ENCODE data around the gene DNAH10.

DNAH10 gene

DNA sequence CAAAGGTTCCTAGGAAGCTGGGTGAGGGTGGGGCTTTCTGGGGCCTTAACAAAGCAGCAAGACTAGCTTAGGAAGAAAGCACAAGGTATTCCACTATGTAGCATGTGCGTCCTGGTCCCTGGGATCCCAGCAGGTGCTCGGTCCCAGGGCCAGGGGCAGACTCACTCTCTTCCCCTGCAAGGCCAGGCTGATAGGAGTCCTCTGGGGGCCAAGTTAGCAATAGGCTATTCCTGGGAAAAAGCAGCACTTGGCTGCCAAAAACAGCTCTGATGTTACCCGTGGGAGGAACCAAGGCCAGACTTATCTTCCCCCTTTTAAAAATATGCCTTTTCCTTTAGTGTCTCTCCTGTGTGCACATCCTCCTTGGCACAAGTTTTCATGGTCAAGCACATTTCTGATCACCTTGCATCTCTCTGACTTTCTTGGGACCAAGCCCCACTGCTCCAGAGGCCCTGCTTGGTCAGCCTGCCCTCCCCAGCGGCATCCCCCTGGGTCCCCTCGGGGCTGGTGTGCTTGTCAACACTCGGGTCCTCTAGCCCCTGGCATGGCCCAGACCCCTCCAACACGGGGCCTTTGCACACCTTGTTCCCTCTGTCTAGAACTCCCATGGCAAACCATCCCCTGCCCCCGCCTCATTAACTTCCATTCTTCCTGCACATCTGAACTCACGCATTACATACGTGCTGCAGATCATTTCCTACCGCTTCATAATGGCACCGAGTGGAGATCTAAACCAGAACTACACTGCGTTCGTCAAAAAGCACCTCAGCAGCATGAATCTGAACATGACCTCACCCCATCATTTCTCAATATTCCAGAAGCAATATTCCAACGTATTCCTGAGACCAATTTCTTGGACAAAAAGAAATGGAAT is 188.6 kb downstream of the DNAH10 start:
- ATAC-seq, result no peak
- no peak for TF ChIP-seq SNAI2 (CRISPR knock-in tag; IDR thresholded peaks at IDR 0.05)
- TF ChIP-seq ZC3H10 (CRISPR knock-in tag; IDR thresholded peaks at IDR 0.05), result no peak
- TF ChIP-seq, protein P1, sequence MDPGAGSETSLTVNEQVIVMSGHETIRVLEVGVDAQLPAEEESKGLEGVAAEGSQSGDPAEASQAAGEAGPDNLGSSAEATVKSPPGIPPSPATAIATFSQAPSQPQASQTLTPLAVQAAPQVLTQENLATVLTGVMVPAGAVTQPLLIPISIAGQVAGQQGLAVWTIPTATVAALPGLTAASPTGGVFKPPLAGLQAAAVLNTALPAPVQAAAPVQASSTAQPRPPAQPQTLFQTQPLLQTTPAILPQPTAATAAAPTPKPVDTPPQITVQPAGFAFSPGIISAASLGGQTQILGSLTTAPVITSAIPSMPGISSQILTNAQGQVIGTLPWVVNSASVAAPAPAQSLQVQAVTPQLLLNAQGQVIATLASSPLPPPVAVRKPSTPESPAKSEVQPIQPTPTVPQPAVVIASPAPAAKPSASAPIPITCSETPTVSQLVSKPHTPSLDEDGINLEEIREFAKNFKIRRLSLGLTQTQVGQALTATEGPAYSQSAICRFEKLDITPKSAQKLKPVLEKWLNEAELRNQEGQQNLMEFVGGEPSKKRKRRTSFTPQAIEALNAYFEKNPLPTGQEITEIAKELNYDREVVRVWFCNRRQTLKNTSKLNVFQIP (CRISPR knock-in tag; IDR thresholded peaks at IDR 0.05; ENCODE audit: borderline replicate concordance, low read depth), result no peak
- TF ChIP-seq, protein P2, sequence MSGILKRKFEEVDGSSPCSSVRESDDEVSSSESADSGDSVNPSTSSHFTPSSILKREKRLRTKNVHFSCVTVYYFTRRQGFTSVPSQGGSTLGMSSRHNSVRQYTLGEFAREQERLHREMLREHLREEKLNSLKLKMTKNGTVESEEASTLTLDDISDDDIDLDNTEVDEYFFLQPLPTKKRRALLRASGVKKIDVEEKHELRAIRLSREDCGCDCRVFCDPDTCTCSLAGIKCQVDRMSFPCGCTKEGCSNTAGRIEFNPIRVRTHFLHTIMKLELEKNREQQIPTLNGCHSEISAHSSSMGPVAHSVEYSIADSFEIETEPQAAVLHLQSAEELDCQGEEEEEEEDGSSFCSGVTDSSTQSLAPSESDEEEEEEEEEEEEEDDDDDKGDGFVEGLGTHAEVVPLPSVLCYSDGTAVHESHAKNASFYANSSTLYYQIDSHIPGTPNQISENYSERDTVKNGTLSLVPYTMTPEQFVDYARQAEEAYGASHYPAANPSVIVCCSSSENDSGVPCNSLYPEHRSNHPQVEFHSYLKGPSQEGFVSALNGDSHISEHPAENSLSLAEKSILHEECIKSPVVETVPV (CRISPR knock-in tag; IDR thresholded peaks at IDR 0.05), result no peak
- TF ChIP-seq ZNF70 (CRISPR knock-in tag; IDR thresholded peaks at IDR 0.05), result no peak
- TF ChIP-seq ZNF565 (CRISPR knock-in tag; conservative IDR thresholded peaks at IDR 0.05; ENCODE audit: low read depth), result no peak
- TF ChIP-seq ZFP30 (CRISPR knock-in tag; IDR thresholded peaks at IDR 0.05), result no peak
- TF ChIP-seq RARB (CRISPR knock-in tag; IDR thresholded peaks at IDR 0.05), result no peak
- TF ChIP-seq, protein P3, sequence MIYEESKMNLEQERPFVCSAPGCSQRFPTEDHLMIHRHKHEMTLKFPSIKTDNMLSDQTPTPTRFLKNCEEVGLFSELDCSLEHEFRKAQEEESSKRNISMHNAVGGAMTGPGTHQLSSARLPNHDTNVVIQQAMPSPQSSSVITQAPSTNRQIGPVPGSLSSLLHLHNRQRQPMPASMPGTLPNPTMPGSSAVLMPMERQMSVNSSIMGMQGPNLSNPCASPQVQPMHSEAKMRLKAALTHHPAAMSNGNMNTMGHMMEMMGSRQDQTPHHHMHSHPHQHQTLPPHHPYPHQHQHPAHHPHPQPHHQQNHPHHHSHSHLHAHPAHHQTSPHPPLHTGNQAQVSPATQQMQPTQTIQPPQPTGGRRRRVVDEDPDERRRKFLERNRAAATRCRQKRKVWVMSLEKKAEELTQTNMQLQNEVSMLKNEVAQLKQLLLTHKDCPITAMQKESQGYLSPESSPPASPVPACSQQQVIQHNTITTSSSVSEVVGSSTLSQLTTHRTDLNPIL (CRISPR knock-in tag; IDR thresholded peaks at IDR 0.05; ENCODE audit: low read depth), result no peak

DNA sequence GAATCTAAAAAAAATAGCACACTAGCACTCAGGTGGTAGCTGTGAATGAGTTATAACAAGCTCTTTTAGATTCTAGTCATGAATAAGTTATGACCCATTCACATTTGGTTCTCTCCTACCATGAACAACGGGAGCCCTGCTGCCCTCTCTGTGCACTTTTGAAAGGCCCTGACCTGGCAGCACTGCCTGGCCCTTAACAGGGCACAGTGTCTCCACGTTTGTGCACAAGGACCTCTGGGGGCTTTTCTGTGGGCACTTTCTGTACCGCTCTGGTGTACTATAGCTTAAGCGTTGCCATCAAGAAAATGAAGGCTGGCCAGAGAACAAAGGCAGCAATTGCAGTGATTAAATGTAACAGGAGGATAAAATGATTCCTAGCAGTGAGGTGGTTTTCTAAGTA is 189.4 kb downstream of the DNAH10 start:
- ATAC-seq, result no peak

DNA sequence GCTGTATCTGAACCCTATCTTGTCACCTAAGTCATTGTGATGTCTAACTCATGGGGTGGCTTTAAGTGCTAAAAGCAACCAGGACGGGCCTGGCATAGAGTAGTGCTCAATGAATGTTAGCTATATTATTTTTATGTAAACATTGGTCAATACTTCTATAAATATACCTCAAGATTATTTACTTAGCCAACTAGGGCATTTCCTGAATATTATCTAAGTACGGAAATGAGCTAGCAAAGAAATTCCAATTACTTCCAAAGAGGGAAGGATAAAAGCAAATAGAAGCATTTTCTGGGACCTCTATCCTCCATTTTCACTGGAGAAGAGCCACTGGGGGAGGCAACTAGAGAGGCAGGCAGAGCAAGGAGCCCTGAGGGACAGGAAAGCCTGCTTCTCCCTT is 189.9 kb downstream of the DNAH10 start:
- no peak for ATAC-seq
- TF ChIP-seq, protein P1 (CRISPR knock-in tag; IDR thresholded peaks at IDR 0.05; ENCODE audit: borderline replicate concordance, low read depth), result no peak
- TF ChIP-seq, protein P4, sequence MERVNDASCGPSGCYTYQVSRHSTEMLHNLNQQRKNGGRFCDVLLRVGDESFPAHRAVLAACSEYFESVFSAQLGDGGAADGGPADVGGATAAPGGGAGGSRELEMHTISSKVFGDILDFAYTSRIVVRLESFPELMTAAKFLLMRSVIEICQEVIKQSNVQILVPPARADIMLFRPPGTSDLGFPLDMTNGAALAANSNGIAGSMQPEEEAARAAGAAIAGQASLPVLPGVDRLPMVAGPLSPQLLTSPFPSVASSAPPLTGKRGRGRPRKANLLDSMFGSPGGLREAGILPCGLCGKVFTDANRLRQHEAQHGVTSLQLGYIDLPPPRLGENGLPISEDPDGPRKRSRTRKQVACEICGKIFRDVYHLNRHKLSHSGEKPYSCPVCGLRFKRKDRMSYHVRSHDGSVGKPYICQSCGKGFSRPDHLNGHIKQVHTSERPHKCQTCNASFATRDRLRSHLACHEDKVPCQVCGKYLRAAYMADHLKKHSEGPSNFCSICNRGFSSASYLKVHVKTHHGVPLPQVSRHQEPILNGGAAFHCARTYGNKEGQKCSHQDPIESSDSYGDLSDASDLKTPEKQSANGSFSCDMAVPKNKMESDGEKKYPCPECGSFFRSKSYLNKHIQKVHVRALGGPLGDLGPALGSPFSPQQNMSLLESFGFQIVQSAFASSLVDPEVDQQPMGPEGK (CRISPR knock-in tag; IDR thresholded peaks at IDR 0.05; ENCODE audit: borderline replicate concordance), result no peak
- TF ChIP-seq, protein P2 (CRISPR knock-in tag; IDR thresholded peaks at IDR 0.05), result no peak
- TF ChIP-seq CSDC2 (CRISPR knock-in tag; IDR thresholded peaks at IDR 0.05) (no peak), RARB (CRISPR knock-in tag; IDR thresholded peaks at IDR 0.05) (no peak), ZNF8 (CRISPR knock-in tag; IDR thresholded peaks at IDR 0.05) (no peak), TCF4 (CRISPR knock-in tag; IDR thresholded peaks at IDR 0.05; ENCODE audit: borderline replicate concordance) (no peak), GLIS3 (CRISPR knock-in tag; IDR thresholded peaks at IDR 0.05) (no peak), TOX (CRISPR knock-in tag; IDR thresholded peaks at IDR 0.05; ENCODE audit: borderline replicate concordance) (no peak), ZFP3 (CRISPR knock-in tag; IDR thresholded peaks at IDR 0.05) (no peak), ZC3H10 (CRISPR knock-in tag; IDR thresholded peaks at IDR 0.05) (no peak), OSR1 (CRISPR knock-in tag; IDR thresholded peaks at IDR 0.05) (no peak)
- TF ChIP-seq, protein P5, sequence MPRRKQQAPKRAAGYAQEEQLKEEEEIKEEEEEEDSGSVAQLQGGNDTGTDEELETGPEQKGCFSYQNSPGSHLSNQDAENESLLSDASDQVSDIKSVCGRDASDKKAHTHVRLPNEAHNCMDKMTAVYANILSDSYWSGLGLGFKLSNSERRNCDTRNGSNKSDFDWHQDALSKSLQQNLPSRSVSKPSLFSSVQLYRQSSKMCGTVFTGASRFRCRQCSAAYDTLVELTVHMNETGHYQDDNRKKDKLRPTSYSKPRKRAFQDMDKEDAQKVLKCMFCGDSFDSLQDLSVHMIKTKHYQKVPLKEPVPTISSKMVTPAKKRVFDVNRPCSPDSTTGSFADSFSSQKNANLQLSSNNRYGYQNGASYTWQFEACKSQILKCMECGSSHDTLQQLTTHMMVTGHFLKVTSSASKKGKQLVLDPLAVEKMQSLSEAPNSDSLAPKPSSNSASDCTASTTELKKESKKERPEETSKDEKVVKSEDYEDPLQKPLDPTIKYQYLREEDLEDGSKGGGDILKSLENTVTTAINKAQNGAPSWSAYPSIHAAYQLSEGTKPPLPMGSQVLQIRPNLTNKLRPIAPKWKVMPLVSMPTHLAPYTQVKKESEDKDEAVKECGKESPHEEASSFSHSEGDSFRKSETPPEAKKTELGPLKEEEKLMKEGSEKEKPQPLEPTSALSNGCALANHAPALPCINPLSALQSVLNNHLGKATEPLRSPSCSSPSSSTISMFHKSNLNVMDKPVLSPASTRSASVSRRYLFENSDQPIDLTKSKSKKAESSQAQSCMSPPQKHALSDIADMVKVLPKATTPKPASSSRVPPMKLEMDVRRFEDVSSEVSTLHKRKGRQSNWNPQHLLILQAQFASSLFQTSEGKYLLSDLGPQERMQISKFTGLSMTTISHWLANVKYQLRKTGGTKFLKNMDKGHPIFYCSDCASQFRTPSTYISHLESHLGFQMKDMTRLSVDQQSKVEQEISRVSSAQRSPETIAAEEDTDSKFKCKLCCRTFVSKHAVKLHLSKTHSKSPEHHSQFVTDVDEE (CRISPR knock-in tag; IDR thresholded peaks at IDR 0.05), result no peak

More for the DNA sequence above, 189.4 kb downstream of the DNAH10 start:
- TF ChIP-seq SNAI2 (CRISPR knock-in tag; IDR thresholded peaks at IDR 0.05) (no peak), TOX (CRISPR knock-in tag; IDR thresholded peaks at IDR 0.05; ENCODE audit: borderline replicate concordance) (no peak), ZNF8 (CRISPR knock-in tag; IDR thresholded peaks at IDR 0.05) (no peak), ZC3H10 (CRISPR knock-in tag; IDR thresholded peaks at IDR 0.05) (no peak), ISL1 (CRISPR knock-in tag; IDR thresholded peaks at IDR 0.05) (no peak), ESRRG (CRISPR knock-in tag; IDR thresholded peaks at IDR 0.05) (no peak), ZFP3 (CRISPR knock-in tag; IDR thresholded peaks at IDR 0.05) (no peak), GLIS3 (CRISPR knock-in tag; IDR thresholded peaks at IDR 0.05) (no peak)
- TF ChIP-seq, protein P1 (CRISPR knock-in tag; IDR thresholded peaks at IDR 0.05; ENCODE audit: borderline replicate concordance, low read depth), result no peak
